ENCODE data around the gene UGT2A3.

Gene UGT2A3

GRCh38 chr4:68917016-68917415 is 34.6 kb downstream of the UGT2A3 start:
- Histone ChIP-seq H3K23ac (ENCODE audit: low read length) (no peak overlapping the region), H4K8ac (ENCODE audit: low read depth, low read length) (no peak overlapping the region), H2AFZ (ENCODE audit: insufficient read depth, low read length, poor library complexity) (no peak overlapping the region), H3K79me1 (ENCODE audit: low read length) (no peaks in the 10 kb centered on the region), H3K14ac (ENCODE audit: low read length) (no peak overlapping the region), H3K4ac (ENCODE audit: low read depth, low read length) (no peak overlapping the region), H3K27ac (ENCODE audit: low read depth, low read length) (no peak overlapping the region), H2BK120ac (ENCODE audit: insufficient read depth, low read length, poor library complexity) (no peak overlapping the region), H4K12ac (ENCODE audit: low read depth, low read length) (no peak overlapping the region), H3K18ac (ENCODE audit: low read length) (no peak overlapping the region), H3K9me3 (ENCODE audit: insufficient read depth, low read depth, low read length) (no peaks in the 10 kb centered on the region), H3K4me2 (ENCODE audit: low read length) (no peak overlapping the region), H4K91ac (ENCODE audit: low read depth, low read length) (no peak overlapping the region), H3K4me1 (ENCODE audit: control insufficient read depth in 1 of 2, insufficient read depth in 2 of 2, low read length in 2 of 2) (no peaks in the 10 kb centered on the region), H3K9ac (ENCODE audit: low read length) (no peak overlapping the region), H2BK12ac (ENCODE audit: low read length) (no peak overlapping the region), H3K36me3 (ENCODE audit: control insufficient read depth in 1 of 2, insufficient read depth in 2 of 2, low read length in 2 of 2) (no peaks in the 10 kb centered on the region), H2AK5ac (ENCODE audit: low read length) (no peak overlapping the region), H3K4me3 (ENCODE audit: low read depth, low read length) (no peak overlapping the region), H3K79me2 (ENCODE audit: control insufficient read depth, insufficient read depth, low read length, poor library complexity) (no peaks in the 10 kb centered on the region), H3K27me3 (ENCODE audit: insufficient read depth, low read length) (no peaks in the 10 kb centered on the region), H2BK5ac (ENCODE audit: low read depth, low read length, poor library complexity) (no peak overlapping the region)
- DNase-seq = no peak
- WGBS (ENCODE audit: extremely low coverage, insufficient coverage, insufficient read length) = no CpG with 5 or more reads among the region's 8 CpGs

- Histone ChIP-seq H3K9me3 (ENCODE audit: insufficient read depth, low read depth, low read length) (no peaks in the 10 kb centered on the region), H3K18ac (ENCODE audit: low read length) (no peak overlapping the region), H3K23ac (ENCODE audit: low read length) (no peak overlapping the region), H4K12ac (ENCODE audit: low read depth, low read length) (no peak overlapping the region), H3K27me3 (ENCODE audit: insufficient read depth, low read length) (no peaks in the 10 kb centered on the region), H2BK5ac (ENCODE audit: low read depth, low read length, poor library complexity) (no peak overlapping the region), H3K4me3 (ENCODE audit: low read depth, low read length) (no peak overlapping the region), H3K14ac (ENCODE audit: low read length) (no peak overlapping the region), H2BK12ac (ENCODE audit: low read length) (no peak overlapping the region), H3K9ac (ENCODE audit: low read length) (no peak overlapping the region), H2AK5ac (ENCODE audit: low read length) (no peak overlapping the region), H4K91ac (ENCODE audit: low read depth, low read length) (no peak overlapping the region), H3K4ac (ENCODE audit: low read depth, low read length) (no peak overlapping the region), H4K8ac (ENCODE audit: low read depth, low read length) (no peak overlapping the region), H3K4me1 (ENCODE audit: control insufficient read depth in 1 of 2, insufficient read depth in 2 of 2, low read length in 2 of 2) (no peaks in the 10 kb centered on the region), H3K79me2 (ENCODE audit: control insufficient read depth, insufficient read depth, low read length, poor library complexity) (no peaks in the 10 kb centered on the region), H3K79me1 (ENCODE audit: low read length) (no peaks in the 10 kb centered on the region), H3K4me2 (ENCODE audit: low read length) (no peak overlapping the region), H3K27ac (ENCODE audit: low read depth, low read length) (no peak overlapping the region), H3K36me3 (ENCODE audit: control insufficient read depth in 1 of 2, insufficient read depth in 2 of 2, low read length in 2 of 2) (no peaks in the 10 kb centered on the region), H2AFZ (ENCODE audit: insufficient read depth, low read length, poor library complexity) (no peak overlapping the region), H2BK120ac (ENCODE audit: insufficient read depth, low read length, poor library complexity) (no peak overlapping the region)
- no CpG with 5 or more reads among the region's 3 CpGs for WGBS (ENCODE audit: extremely low coverage, insufficient coverage, insufficient read length)
- no peak for DNase-seq
These were observed 38.8 kb downstream of the UGT2A3 start for GRCh38 chr4:68912807-68913206.

GRCh38 chr4:68909385-68909784 is 42.2 kb downstream of the UGT2A3 start:
- H3K4me3 ChIP-seq (ENCODE audit: low read depth, low read length) = no peak overlapping the region

GRCh38 chr4:68907788-68908700 is 43.6 kb downstream of the UGT2A3 start:
- H2AK5ac ChIP-seq (ENCODE audit: low read length) = no peak overlapping the region

More at GRCh38 chr4:68909385-68909784, 42.2 kb downstream of the UGT2A3 start:
- no peak overlapping the region for H4K8ac ChIP-seq (ENCODE audit: low read depth, low read length)
- H2AK5ac ChIP-seq (ENCODE audit: low read length) = no peak overlapping the region
- no peak for DNase-seq
- no peak overlapping the region for H3K14ac ChIP-seq (ENCODE audit: low read length)
- H3K4me1 ChIP-seq (ENCODE audit: control insufficient read depth in 1 of 2, insufficient read depth in 2 of 2, low read length in 2 of 2) = peaks cover 21 to 27% of the 10 kb centered on the region in 2 experiments
- peaks cover 6% of the 10 kb centered on the region for H3K79me2 ChIP-seq (ENCODE audit: control insufficient read depth, insufficient read depth, low read length, poor library complexity)
- H3K9me3 ChIP-seq (ENCODE audit: insufficient read depth, low read depth, low read length) = no peaks in the 10 kb centered on the region
- no peak overlapping the region for H3K27ac ChIP-seq (ENCODE audit: low read depth, low read length)
- H2AFZ ChIP-seq (ENCODE audit: insufficient read depth, low read length, poor library complexity) = no peak overlapping the region
- H3K9ac ChIP-seq (ENCODE audit: low read length) = no peak overlapping the region
- no peak overlapping the region for H2BK5ac ChIP-seq (ENCODE audit: low read depth, low read length, poor library complexity)
- no peak overlapping the region for H3K4me2 ChIP-seq (ENCODE audit: low read length)
- H3K23ac ChIP-seq (ENCODE audit: low read length) = no peak overlapping the region
- no CpG with 5 or more reads among the region's 2 CpGs for WGBS (ENCODE audit: extremely low coverage, insufficient coverage, insufficient read length)
- no peaks in the 10 kb centered on the region for H3K36me3 ChIP-seq (ENCODE audit: control insufficient read depth in 1 of 2, insufficient read depth in 2 of 2, low read length in 2 of 2)
- H3K27me3 ChIP-seq (ENCODE audit: insufficient read depth, low read length) = no peaks in the 10 kb centered on the region
- peak overlapping the region; percentile 51 for H2BK120ac ChIP-seq (ENCODE audit: insufficient read depth, low read length, poor library complexity)
- no peak overlapping the region for H4K91ac ChIP-seq (ENCODE audit: low read depth, low read length)
- H3K4ac ChIP-seq (ENCODE audit: low read depth, low read length) = no peak overlapping the region
- no peak overlapping the region for H4K12ac ChIP-seq (ENCODE audit: low read depth, low read length)
- peak overlapping the region; percentile 71 for H2BK12ac ChIP-seq (ENCODE audit: low read length)
- no peak overlapping the region for H3K18ac ChIP-seq (ENCODE audit: low read length)
- H3K79me1 ChIP-seq (ENCODE audit: low read length) = peaks cover 26% of the 10 kb centered on the region

More at GRCh38 chr4:68907788-68908700, 43.6 kb downstream of the UGT2A3 start:
- no peak overlapping the region for H2AFZ ChIP-seq (ENCODE audit: insufficient read depth, low read length, poor library complexity)
- no peak overlapping the region for H2BK5ac ChIP-seq (ENCODE audit: low read depth, low read length, poor library complexity)
- H3K27ac ChIP-seq (ENCODE audit: low read depth, low read length) = peak overlapping the region; percentile 98
- DNase-seq = no peak
- H3K9ac ChIP-seq (ENCODE audit: low read length) = no peak overlapping the region
- H3K4me3 ChIP-seq (ENCODE audit: low read depth, low read length) = no peak overlapping the region
- no peak overlapping the region for H4K8ac ChIP-seq (ENCODE audit: low read depth, low read length)
- H3K4me1 ChIP-seq (ENCODE audit: control insufficient read depth in 1 of 2, insufficient read depth in 2 of 2, low read length in 2 of 2) = peaks cover 26 to 33% of the 10 kb centered on the region in 2 experiments
- H3K23ac ChIP-seq (ENCODE audit: low read length) = no peak overlapping the region
- peaks cover 30% of the 10 kb centered on the region for H3K79me1 ChIP-seq (ENCODE audit: low read length)
- H4K91ac ChIP-seq (ENCODE audit: low read depth, low read length) = no peak overlapping the region
- no peak overlapping the region for H3K18ac ChIP-seq (ENCODE audit: low read length)
- H3K27me3 ChIP-seq (ENCODE audit: insufficient read depth, low read length) = no peaks in the 10 kb centered on the region
- WGBS (ENCODE audit: extremely low coverage, insufficient coverage, insufficient read length) = no CpG with 5 or more reads among the region's 3 CpGs
- peaks cover 6% of the 10 kb centered on the region for H3K79me2 ChIP-seq (ENCODE audit: control insufficient read depth, insufficient read depth, low read length, poor library complexity)
- H3K36me3 ChIP-seq (ENCODE audit: control insufficient read depth in 1 of 2, insufficient read depth in 2 of 2, low read length in 2 of 2) = no peaks in the 10 kb centered on the region
- H2BK120ac ChIP-seq (ENCODE audit: insufficient read depth, low read length, poor library complexity) = no peak overlapping the region
- no peaks in the 10 kb centered on the region for H3K9me3 ChIP-seq (ENCODE audit: insufficient read depth, low read depth, low read length)
- no peak overlapping the region for H3K4me2 ChIP-seq (ENCODE audit: low read length)
- H2BK12ac ChIP-seq (ENCODE audit: low read length) = no peak overlapping the region
- no peak overlapping the region for H4K12ac ChIP-seq (ENCODE audit: low read depth, low read length)
- H3K4ac ChIP-seq (ENCODE audit: low read depth, low read length) = no peak overlapping the region
- H3K14ac ChIP-seq (ENCODE audit: low read length) = no peak overlapping the region

All from trophoblast cell (in vitro differentiated cells and primary cell).